HG03558 (cell line): Measurements from ENCODE around the gene TESK2.
"Not testable (repeated sequence)": the region's sequence is repeated elsewhere in the genome, so short reads cannot be mapped to it uniquely, and the experiment has no call there.

ENCODE experiments used
- ATAC-seq: cut with Tn5 transposase; IDR thresholded peaks from one replicate; pipeline ENCODE4 v1.9.1; 2021; ENCODE audit warnings: moderate number of reproducible peaks; ENCODE audit not compliant: unreplicated experiment; ENCODE audit errors: extremely low read depth

The TESK2 gene

GRCh38 chr1:45510972-45511527 is 20.1 kb upstream of the TESK2 start:
- ATAC-seq, result no peak

GRCh38 chr1:45510036-45510971 is 19.3 kb upstream of the TESK2 start:
- ATAC-seq, result no peak

DNA sequence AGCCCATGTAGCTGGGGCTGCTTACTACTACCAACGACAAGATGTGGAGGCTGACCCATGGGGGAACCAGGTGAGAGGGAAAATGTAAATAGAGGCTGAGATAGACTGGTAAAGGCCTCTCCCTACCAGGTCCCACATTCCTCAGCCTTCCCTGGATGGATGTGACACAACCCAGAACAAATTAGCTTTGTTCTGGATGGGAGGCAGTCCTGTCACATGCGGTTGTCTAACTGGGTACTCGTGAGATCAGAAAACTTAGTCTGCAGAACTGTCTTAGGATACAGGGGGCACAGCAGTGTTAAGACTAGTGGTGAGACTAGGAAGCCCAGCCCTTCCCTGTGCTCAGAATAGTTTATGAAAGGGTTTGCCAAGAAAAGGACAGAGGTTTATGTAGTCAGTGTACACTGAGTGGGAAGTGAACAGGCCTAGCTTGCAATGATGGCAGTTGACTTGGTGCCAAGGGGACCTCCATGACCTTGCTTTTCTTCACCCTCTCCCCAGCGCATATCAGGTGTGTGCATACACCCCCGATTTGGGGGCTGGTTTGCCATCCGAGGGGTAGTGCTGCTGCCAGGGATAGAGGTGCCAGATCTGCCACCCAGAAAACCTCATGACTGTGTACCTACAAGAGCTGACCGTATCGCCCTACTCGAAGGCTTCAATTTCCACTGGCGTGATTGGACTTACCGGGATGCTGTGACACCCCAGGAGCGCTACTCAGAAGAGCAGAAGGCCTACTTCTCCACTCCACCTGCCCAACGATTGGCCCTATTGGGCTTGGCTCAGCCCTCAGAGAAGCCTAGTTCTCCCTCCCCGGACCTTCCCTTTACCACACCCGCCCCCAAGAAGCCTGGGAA is 17.6 kb upstream of the TESK2 start:
- no peak for ATAC-seq

DNA sequence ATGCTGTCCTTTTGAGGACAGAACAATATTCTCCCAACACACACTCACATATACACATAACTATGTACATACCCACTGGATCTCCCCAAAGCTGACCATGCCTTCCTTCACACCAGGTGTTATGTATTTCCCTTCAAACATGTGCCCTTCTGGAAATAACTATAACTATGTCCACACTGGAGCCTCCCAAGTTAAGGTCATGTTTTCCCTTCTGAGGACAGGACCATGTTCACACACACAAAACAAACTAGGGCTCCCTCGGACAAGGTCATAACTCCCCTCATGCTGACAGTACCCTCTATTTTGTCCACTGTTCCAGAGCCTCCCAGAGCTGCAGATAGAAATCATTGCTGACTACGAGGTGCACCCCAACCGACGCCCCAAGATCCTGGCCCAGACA is 16.9 kb upstream of the TESK2 start:
- ATAC-seq, result no peak

DNA sequence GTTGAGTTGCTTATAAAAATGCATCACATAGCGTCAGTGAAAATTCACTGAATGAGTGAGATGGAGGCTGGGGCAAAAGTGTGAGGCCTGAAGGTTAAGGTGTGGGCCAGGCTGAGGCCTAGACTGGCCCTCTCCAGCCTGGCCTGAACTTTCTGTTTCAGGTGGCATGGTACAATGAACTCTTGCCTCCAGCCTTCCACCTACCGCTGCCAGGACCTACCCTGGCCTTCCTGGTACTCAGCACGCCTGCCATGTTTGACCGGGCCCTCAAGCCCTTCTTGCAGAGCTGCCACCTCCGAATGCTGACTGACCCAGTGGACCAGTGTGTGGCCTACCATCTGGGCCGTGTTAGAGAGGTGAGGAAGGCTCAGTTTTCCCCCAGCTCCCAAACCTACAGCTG is 16.2 kb upstream of the TESK2 start:
- ATAC-seq, result no peak

GRCh38 chr1:45503462-45504360 is 12.7 kb upstream of the TESK2 start:
- no peak for ATAC-seq

- ATAC-seq, result no peak
These were observed 10.5 kb upstream of the TESK2 start for GRCh38 chr1:45501505-45501859.

GRCh38 chr1:45499415-45499769 is 8.4 kb upstream of the TESK2 start:
- no peak for ATAC-seq

DNA sequence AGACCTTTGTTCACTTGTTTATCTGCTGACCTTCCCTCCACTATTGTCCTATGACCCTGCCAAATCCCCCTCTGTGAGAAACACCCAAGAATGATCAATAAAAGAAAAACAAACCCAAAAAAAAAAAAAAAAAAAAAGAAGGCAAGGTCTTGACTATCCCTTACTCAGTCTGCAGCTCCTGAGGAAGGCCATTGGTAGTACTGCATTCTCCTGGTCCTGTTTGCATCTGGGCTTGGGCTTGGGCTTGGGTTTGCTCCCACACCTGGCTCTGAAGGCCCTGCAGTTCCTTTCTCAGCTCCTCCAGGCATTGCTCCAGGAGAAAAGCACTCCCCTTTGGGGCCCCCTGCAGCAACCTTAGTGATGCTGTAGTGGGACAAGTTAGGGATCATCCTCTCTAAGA is 7.3 kb upstream of the TESK2 start:
- ATAC-seq, result no peak

GRCh38 chr1:45493116-45493697 is 2.2 kb upstream of the TESK2 start:
- no peak for ATAC-seq

- ATAC-seq, result no peak
These were observed 1.7 kb upstream of the TESK2 start for GRCh38 chr1:45492691-45493090.

GRCh38 chr1:45491487-45492260 is 711 bp upstream of the TESK2 start:
- no peak for ATAC-seq

DNA sequence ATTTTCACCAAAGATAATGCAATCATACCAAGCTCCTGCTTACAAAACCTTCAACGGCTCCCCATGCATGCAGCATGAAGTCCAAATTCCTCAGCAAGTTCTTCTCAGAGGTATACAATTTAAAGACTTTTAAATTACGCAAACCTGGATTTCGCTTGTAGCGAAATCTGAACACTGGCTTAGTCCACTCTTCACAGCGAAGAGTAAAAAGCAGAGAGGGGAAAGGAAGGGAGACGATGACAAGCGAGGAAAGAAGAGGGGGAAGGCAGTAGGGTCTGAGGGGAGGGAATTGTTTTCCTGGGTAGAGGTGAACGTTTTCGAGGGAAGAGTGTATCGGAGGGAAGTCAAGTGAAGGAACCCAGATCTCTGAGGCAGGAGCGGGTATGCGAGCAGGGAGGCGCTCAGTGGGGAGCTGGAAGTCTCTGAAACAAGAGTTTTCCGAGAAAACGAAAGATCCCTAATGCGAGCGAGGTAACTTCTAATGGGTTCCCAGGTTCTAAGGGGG is 790 bp downstream of the TESK2 start:
- no peak for ATAC-seq

DNA sequence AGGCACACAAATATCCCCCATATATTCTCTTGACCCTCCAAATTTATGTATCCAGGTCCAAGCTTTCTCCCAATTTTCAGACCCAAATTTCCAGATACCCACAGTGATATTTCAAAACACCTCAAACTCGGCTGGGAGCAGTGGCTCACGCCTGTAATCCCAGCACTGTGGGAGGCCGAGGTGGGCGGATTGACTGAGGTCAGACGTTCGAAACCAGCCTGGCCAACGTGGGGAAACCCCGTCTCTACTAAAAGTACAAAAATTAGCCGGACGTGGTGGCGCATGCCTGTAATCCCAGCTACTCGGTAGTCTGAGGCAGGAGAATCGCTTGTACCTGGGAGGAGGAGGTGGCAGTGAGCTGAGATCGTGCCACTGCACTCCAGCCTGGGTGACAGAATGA is 1.6 kb downstream of the TESK2 start:
- not testable (repeated sequence) for ATAC-seq

- no peak for ATAC-seq
These were observed 2.1 kb downstream of the TESK2 start for GRCh38 chr1:45488666-45489377.

DNA sequence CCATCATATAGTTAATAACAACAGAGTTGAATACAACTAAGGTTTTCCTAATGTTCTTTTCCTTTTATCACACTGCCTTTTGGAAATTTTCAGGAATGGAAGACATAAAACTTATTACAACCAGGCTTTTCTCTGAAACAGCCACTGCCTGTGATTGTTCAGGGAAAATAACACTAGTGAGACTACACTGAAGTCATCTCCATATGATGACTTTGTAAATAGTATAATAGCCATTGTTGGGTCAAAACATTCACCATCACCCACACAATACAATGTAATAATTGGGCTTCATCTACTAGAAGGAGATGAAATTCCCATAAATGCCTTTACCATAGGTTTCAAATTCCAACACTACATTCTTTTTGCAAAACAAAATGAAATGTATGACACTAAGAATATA is 5.0 kb downstream of the TESK2 start:
- ATAC-seq, result no peak

DNA sequence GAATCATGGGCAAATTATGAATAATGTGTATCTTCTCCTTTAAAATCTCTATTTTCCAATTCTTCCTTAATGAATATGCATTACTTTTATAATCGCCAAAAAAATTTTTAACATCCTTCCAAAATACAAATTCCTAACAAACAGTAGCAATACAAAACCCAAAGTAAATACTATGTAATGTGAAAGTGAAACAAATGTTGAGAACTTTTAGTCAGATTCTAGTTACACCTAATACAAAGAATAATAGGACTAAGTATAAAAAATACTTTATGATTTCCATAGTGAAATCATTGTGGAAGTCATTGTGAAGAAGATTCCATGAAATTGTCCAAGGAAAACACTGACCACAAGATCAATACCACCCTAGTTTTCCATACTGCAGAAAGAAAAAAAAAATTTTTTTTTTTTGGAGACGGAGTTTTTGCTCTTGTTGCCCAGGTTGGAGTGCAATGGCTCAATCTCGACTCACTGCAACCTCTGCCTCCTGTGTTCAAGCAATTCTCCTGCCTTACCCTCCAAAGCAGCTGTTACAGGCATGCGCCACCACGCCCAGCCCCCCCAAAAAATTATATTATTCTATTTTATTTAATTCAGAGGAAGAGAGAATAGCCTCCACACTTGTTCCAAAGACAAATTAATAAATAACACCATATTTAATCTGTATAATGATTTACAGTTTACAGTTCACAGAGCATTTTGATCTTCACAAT is 11.8 kb downstream of the TESK2 start:
- ATAC-seq, result no peak
